Testis (tissue), 3 donors: ENCODE measurements around the gene NNAT. TPM values are rescaled to one million over a fixed set of nuclear protein-coding genes. Genes with fewer than 3 reads are reported as not detected.

Experiments
- DNase-seq: peaks from one replicate; pipeline ENCODE4 v3.0.0-alpha.2; 2019
- H3K27ac ChIP-seq, 2 donors: fragments of 200-600 bp; sonication (generic); one replicate each; pipeline ENCODE4 v1.5.1; 2019
- H3K27me3 ChIP-seq: fragments of 200-600 bp; sonication (generic); one replicate; pipeline ENCODE4 v1.5.1; 2019
- H3K36me3 ChIP-seq: fragments of 200-600 bp; sonication (generic); one replicate; pipeline ENCODE4 v1.5.1; 2017; ENCODE audit warnings: low read depth; ENCODE audit errors: missing control alignments
- H3K4me1 ChIP-seq: fragments of 200-600 bp; sonication (generic); one replicate; pipeline ENCODE4 v1.5.1; 2019
- H3K4me3 ChIP-seq, 2 donors: fragments of 200-600 bp; sonication (generic); one replicate each; pipeline ENCODE4 v1.5.1; 2017 to 2019
- H3K9me3 ChIP-seq: fragments of 200-600 bp; sonication (generic); one replicate; pipeline ENCODE4 v1.5.1; 2017
- CTCF ChIP-seq, 3 experiments: fragments of 450-650 bp in 2 of 3; fragments of 200-600 bp in 1 of 3; sonication (generic) in 1 of 3; IDR thresholded peaks; one replicate each; pipeline ENCODE4 v1.5.1; 2016 to 2019; ENCODE audit warnings: antibody characterized with exemption in 3 of 3, mild to moderate bottlenecking in 2 of 3, moderate library complexity in 1 of 3
- POLR2A ChIP-seq: fragments of 450-650 bp; IDR thresholded peaks from one replicate; pipeline ENCODE4 v1.6.1; 2017; ENCODE audit warnings: antibody characterized with exemption, mild to moderate bottlenecking, moderate library complexity
- WGBS, 2 donors: methylation state at CpG; one replicate each; pipeline ENCODE4 v1.1.5; 2018; 5-methylcytosine and 5-hydroxymethylcytosine counted together
- intact Hi-C: fragments of 100-400 bp; cut with DNase I; formaldehyde crosslinking; loops from one replicate; pipeline ENCODE4 v1.15.1; 2023; ENCODE audit warnings: low total_unique reads
- polyA plus RNA-seq: library from polyadenylated mRNA; stranded (reverse); fragments of 350-450 nt; fragmentation: Illumina TruSeq; extraction: RNeasy Lipid Tissue Mini Kit (QIAGEN cat#74804); gene quantifications from one replicate; pipeline ENCODE4 v1.2.3, GENCODE V29; 2014; ENCODE audit warnings: low read depth, low replicate concordance; ENCODE audit not compliant: insufficient read depth
- total RNA-seq, 2 donors: library from RNA; depleted of rRNA; stranded (reverse); fragments of >200 nt; gene quantifications; one replicate each; pipeline ENCODE4 v1.2.3, GENCODE V29; 2016

Gene NNAT
- total and polyA plus RNA-seq, 3 donors from 2014 or later, result 6.1 to 8.7 (median 6.2) TPM

- H3K27me3 ChIP-seq, result no peaks in the 10 kb centered on the region
- WGBS, 2 donors, result 84 to 95% methylated on average over 5 of the region's 5 CpGs
- H3K36me3 ChIP-seq, result no peaks in the 10 kb centered on the region
- no peak overlapping the region for H3K4me3 ChIP-seq
- no peak for TF ChIP-seq POLR2A
- no peak for TF ChIP-seq CTCF (IDR thresholded peaks at IDR 0.05)
- H3K27ac ChIP-seq, result no peak overlapping the region
- H3K4me1 ChIP-seq, result no peaks in the 10 kb centered on the region
- DNase-seq, result no peak
- no peaks in the 10 kb centered on the region for H3K9me3 ChIP-seq
- intact Hi-C loops, result no loop called here
These were observed 45.8 kb upstream of the NNAT start for GRCh38 chr20:37475252-37475651.

GRCh38 chr20:37477041-37477440 is 44.0 kb upstream of the NNAT start:
- H3K27me3 ChIP-seq, result no peaks in the 10 kb centered on the region
- H3K36me3 ChIP-seq, result no peaks in the 10 kb centered on the region
- no peak for TF ChIP-seq POLR2A
- TF ChIP-seq CTCF (IDR thresholded peaks at IDR 0.05), result no peak
- DNase-seq, result no peak
- H3K4me1 ChIP-seq, result no peaks in the 10 kb centered on the region
- H3K9me3 ChIP-seq, result no peaks in the 10 kb centered on the region
- WGBS, 2 donors, result 73 to 81% methylated on average over 3 of the region's 3 CpGs
- H3K27ac ChIP-seq, result no peak overlapping the region
- intact Hi-C loops, result no loop called here
- no peak overlapping the region for H3K4me3 ChIP-seq

GRCh38 chr20:37479266-37479665 is 41.8 kb upstream of the NNAT start:
- peak; percentile 17 for DNase-seq
- H3K27me3 ChIP-seq, result no peaks in the 10 kb centered on the region
- WGBS, 2 donors, result 43 to 56% methylated on average over 6 of the region's 6 CpGs
- no peaks in the 10 kb centered on the region for H3K36me3 ChIP-seq
- H3K9me3 ChIP-seq, result no peaks in the 10 kb centered on the region
- no peak overlapping the region for H3K4me3 ChIP-seq
- no peaks in the 10 kb centered on the region for H3K4me1 ChIP-seq
- intact Hi-C loops, result no loop called here
- H3K27ac ChIP-seq, result no peak overlapping the region
- no peak for TF ChIP-seq POLR2A
- no peak for TF ChIP-seq CTCF (IDR thresholded peaks at IDR 0.05)

GRCh38 chr20:37479925-37480691 is 40.9 kb upstream of the NNAT start:
- intact Hi-C loops, result no loop called here
- H3K36me3 ChIP-seq, result no peaks in the 10 kb centered on the region
- TF ChIP-seq POLR2A, result no peak
- TF ChIP-seq CTCF (IDR thresholded peaks at IDR 0.05), result no peak
- H3K4me1 ChIP-seq, result no peaks in the 10 kb centered on the region
- WGBS, 2 donors, result 94 to 95% methylated on average over 9 of the region's 9 CpGs
- H3K4me3 ChIP-seq, result no peak overlapping the region
- H3K27ac ChIP-seq, result no peak overlapping the region
- H3K27me3 ChIP-seq, result no peaks in the 10 kb centered on the region
- DNase-seq, result no peak
- H3K9me3 ChIP-seq, result no peaks in the 10 kb centered on the region

GRCh38 chr20:37480919-37481318 is 40.1 kb upstream of the NNAT start:
- WGBS, 2 donors, result 60 to 67% methylated on average over 1 of the region's 1 CpG
- Histone ChIP-seq H3K36me3 (no peaks in the 10 kb centered on the region), H3K27ac (no peak overlapping the region), H3K27me3 (no peaks in the 10 kb centered on the region), H3K9me3 (no peaks in the 10 kb centered on the region), H3K4me3 (no peak overlapping the region), H3K4me1 (no peaks in the 10 kb centered on the region)
- intact Hi-C loops, result no loop called here
- TF ChIP-seq POLR2A (no peak), CTCF (IDR thresholded peaks at IDR 0.05) (no peak)
- no peak for DNase-seq
